ENCODE results near the gene RGS13.

- TF ChIP-seq CTCF (IDR thresholded peaks at IDR 0.05) = no peak
- no peak for TF ChIP-seq POLR2A (IDR thresholded peaks at IDR 0.05)
Measured at GRCh38 chr1:192601143-192601542, 34.8 kb upstream of the RGS13 start.

Measured in tibial nerve (tissue), 3 donors.